ENCODE data around the gene IL1RAPL1.

Gene IL1RAPL1

GRCh38 chrX:29617276-29617675 is 1030.0 kb downstream of the IL1RAPL1 start:
- H3K27me3 ChIP-seq (ENCODE audit: control insufficient read depth in 3 of 3, insufficient read depth in 3 of 3, low read depth in 1 of 3, low read length in 3 of 3), result no peaks in the 10 kb centered on the region
- H2BK12ac ChIP-seq (ENCODE audit: low read length), result no peak overlapping the region
- H4K8ac ChIP-seq (ENCODE audit: low read depth, low read length), result no peak overlapping the region
- H3K9ac ChIP-seq (ENCODE audit: low read depth, low read length, poor library complexity), result no peak overlapping the region
- no peak overlapping the region for H4K91ac ChIP-seq (ENCODE audit: low read depth, low read length, poor library complexity)
- DNase-seq (ENCODE audit: low spot score), result no peak
- WGBS, 2 donors (ENCODE audit: extremely low coverage in 2 of 2, insufficient read length in 2 of 2, insufficient replicate concordance in 1 of 2), result no CpG with 5 or more reads among the region's 3 CpGs
- no peak overlapping the region for H2AK5ac ChIP-seq (ENCODE audit: low read depth, low read length)
- no peak overlapping the region for H3K18ac ChIP-seq (ENCODE audit: low read length)
- H3K4me2 ChIP-seq (ENCODE audit: insufficient read depth, low read length, poor library complexity, severe bottlenecking), result no peak overlapping the region
- H3K36me3 ChIP-seq (replicated peaks in 1 of 2; ENCODE audit: control insufficient read depth in 2 of 2, insufficient read depth in 2 of 2, low read length in 2 of 2), result no peaks in the 10 kb centered on the region
- H3K4me1 ChIP-seq (ENCODE audit: control insufficient read depth in 2 of 2, insufficient read depth in 1 of 2, low read depth in 1 of 2, low read length in 2 of 2), result no peaks in the 10 kb centered on the region
- no peak overlapping the region for H2BK5ac ChIP-seq (ENCODE audit: low read length)
- no peaks in the 10 kb centered on the region for H3K9me3 ChIP-seq (replicated peaks in 1 of 2; ENCODE audit: control insufficient read depth in 2 of 2, insufficient read depth in 1 of 2, low read depth in 1 of 2, low read length in 2 of 2)
- H2BK15ac ChIP-seq (ENCODE audit: low read length), result no peak overlapping the region
- H2AFZ ChIP-seq (ENCODE audit: low read length), result no peak overlapping the region
- no peak overlapping the region for H3K4me3 ChIP-seq (ENCODE audit: low read length in 2 of 2)
- no peak overlapping the region for H3K27ac ChIP-seq (replicated peaks; ENCODE audit: low read length)
- no peak overlapping the region for H3K14ac ChIP-seq (ENCODE audit: low read length)
- no peak overlapping the region for H3K4ac ChIP-seq (ENCODE audit: low read length)
- H2BK120ac ChIP-seq (ENCODE audit: low read depth, low read length), result no peak overlapping the region
- no peak overlapping the region for H3K23ac ChIP-seq (ENCODE audit: low read depth, low read length, poor library complexity)
- no peaks in the 10 kb centered on the region for H3K79me1 ChIP-seq (ENCODE audit: low read depth, low read length)

GRCh38 chrX:29617725-29618124 is 1030.5 kb downstream of the IL1RAPL1 start:
- no peaks in the 10 kb centered on the region for H3K4me1 ChIP-seq (ENCODE audit: control insufficient read depth in 2 of 2, insufficient read depth in 1 of 2, low read depth in 1 of 2, low read length in 2 of 2)
- no peak for DNase-seq (ENCODE audit: low spot score)
- H2BK120ac ChIP-seq (ENCODE audit: low read depth, low read length), result no peak overlapping the region
- no peak overlapping the region for H2AFZ ChIP-seq (ENCODE audit: low read length)
- no peak overlapping the region for H3K4ac ChIP-seq (ENCODE audit: low read length)
- no peaks in the 10 kb centered on the region for H3K36me3 ChIP-seq (replicated peaks in 1 of 2; ENCODE audit: control insufficient read depth in 2 of 2, insufficient read depth in 2 of 2, low read length in 2 of 2)
- no peak overlapping the region for H2BK15ac ChIP-seq (ENCODE audit: low read length)
- no peak overlapping the region for H4K8ac ChIP-seq (ENCODE audit: low read depth, low read length)
- H3K9me3 ChIP-seq (replicated peaks in 1 of 2; ENCODE audit: control insufficient read depth in 2 of 2, insufficient read depth in 1 of 2, low read depth in 1 of 2, low read length in 2 of 2), result no peaks in the 10 kb centered on the region
- H3K27ac ChIP-seq (replicated peaks; ENCODE audit: low read length), result no peak overlapping the region
- H3K14ac ChIP-seq (ENCODE audit: low read length), result no peak overlapping the region
- H2AK5ac ChIP-seq (ENCODE audit: low read depth, low read length), result no peak overlapping the region
- no peak overlapping the region for H4K91ac ChIP-seq (ENCODE audit: low read depth, low read length, poor library complexity)
- no peak overlapping the region for H3K4me2 ChIP-seq (ENCODE audit: insufficient read depth, low read length, poor library complexity, severe bottlenecking)
- H3K27me3 ChIP-seq (ENCODE audit: control insufficient read depth in 3 of 3, insufficient read depth in 3 of 3, low read depth in 1 of 3, low read length in 3 of 3), result no peaks in the 10 kb centered on the region
- H3K9ac ChIP-seq (ENCODE audit: low read depth, low read length, poor library complexity), result no peak overlapping the region
- no peak overlapping the region for H3K4me3 ChIP-seq (ENCODE audit: low read length in 2 of 2)
- H3K23ac ChIP-seq (ENCODE audit: low read depth, low read length, poor library complexity), result no peak overlapping the region
- no peak overlapping the region for H3K18ac ChIP-seq (ENCODE audit: low read length)
- no CpG with 5 or more reads among the region's 4 CpGs for WGBS, 2 donors (ENCODE audit: extremely low coverage in 2 of 2, insufficient read length in 2 of 2, insufficient replicate concordance in 1 of 2)
- no peaks in the 10 kb centered on the region for H3K79me1 ChIP-seq (ENCODE audit: low read depth, low read length)
- no peak overlapping the region for H2BK5ac ChIP-seq (ENCODE audit: low read length)
- H2BK12ac ChIP-seq (ENCODE audit: low read length), result no peak overlapping the region

GRCh38 chrX:29627833-29628232 is 1040.6 kb downstream of the IL1RAPL1 start:
- Histone ChIP-seq H3K27me3 (ENCODE audit: control insufficient read depth in 3 of 3, insufficient read depth in 3 of 3, low read depth in 1 of 3, low read length in 3 of 3) (no peaks in the 10 kb centered on the region), H4K8ac (ENCODE audit: low read depth, low read length) (no peak overlapping the region), H3K79me1 (ENCODE audit: low read depth, low read length) (no peaks in the 10 kb centered on the region), H3K36me3 (replicated peaks in 1 of 2; ENCODE audit: control insufficient read depth in 2 of 2, insufficient read depth in 2 of 2, low read length in 2 of 2) (no peaks in the 10 kb centered on the region), H3K4me1 (ENCODE audit: control insufficient read depth in 2 of 2, insufficient read depth in 1 of 2, low read depth in 1 of 2, low read length in 2 of 2) (no peaks in the 10 kb centered on the region), H3K23ac (ENCODE audit: low read depth, low read length, poor library complexity) (no peak overlapping the region), H4K91ac (ENCODE audit: low read depth, low read length, poor library complexity) (no peak overlapping the region), H2BK12ac (ENCODE audit: low read length) (no peak overlapping the region), H2BK5ac (ENCODE audit: low read length) (no peak overlapping the region), H3K9ac (ENCODE audit: low read depth, low read length, poor library complexity) (no peak overlapping the region), H2AK5ac (ENCODE audit: low read depth, low read length) (no peak overlapping the region), H3K27ac (replicated peaks; ENCODE audit: low read length) (no peak overlapping the region), H3K4ac (ENCODE audit: low read length) (no peak overlapping the region), H3K14ac (ENCODE audit: low read length) (no peak overlapping the region), H2BK15ac (ENCODE audit: low read length) (no peak overlapping the region), H3K9me3 (replicated peaks in 1 of 2; ENCODE audit: control insufficient read depth in 2 of 2, insufficient read depth in 1 of 2, low read depth in 1 of 2, low read length in 2 of 2) (no peaks in the 10 kb centered on the region), H3K18ac (ENCODE audit: low read length) (no peak overlapping the region), H3K4me3 (ENCODE audit: low read length in 2 of 2) (no peak overlapping the region), H3K4me2 (ENCODE audit: insufficient read depth, low read length, poor library complexity, severe bottlenecking) (no peak overlapping the region), H2BK120ac (ENCODE audit: low read depth, low read length) (no peak overlapping the region), H2AFZ (ENCODE audit: low read length) (no peak overlapping the region)
- WGBS, 2 donors (ENCODE audit: extremely low coverage in 2 of 2, insufficient read length in 2 of 2, insufficient replicate concordance in 1 of 2), result no CpG with 5 or more reads among the region's 1 CpG
- DNase-seq (ENCODE audit: low spot score), result no peak

GRCh38 chrX:29634516-29634915 is 1047.3 kb downstream of the IL1RAPL1 start:
- DNase-seq (ENCODE audit: low spot score), result no peak
- Histone ChIP-seq H2AFZ (ENCODE audit: low read length) (no peak overlapping the region), H4K91ac (ENCODE audit: low read depth, low read length, poor library complexity) (no peak overlapping the region), H3K4ac (ENCODE audit: low read length) (no peak overlapping the region), H4K8ac (ENCODE audit: low read depth, low read length) (no peak overlapping the region), H3K18ac (ENCODE audit: low read length) (no peak overlapping the region), H3K23ac (ENCODE audit: low read depth, low read length, poor library complexity) (no peak overlapping the region), H3K27ac (replicated peaks; ENCODE audit: low read length) (no peak overlapping the region), H2BK15ac (ENCODE audit: low read length) (no peak overlapping the region), H3K9ac (ENCODE audit: low read depth, low read length, poor library complexity) (no peak overlapping the region), H2BK12ac (ENCODE audit: low read length) (no peak overlapping the region), H3K4me3 (ENCODE audit: low read length in 2 of 2) (no peak overlapping the region), H3K9me3 (replicated peaks in 1 of 2; ENCODE audit: control insufficient read depth in 2 of 2, insufficient read depth in 1 of 2, low read depth in 1 of 2, low read length in 2 of 2) (no peaks in the 10 kb centered on the region), H3K14ac (ENCODE audit: low read length) (no peak overlapping the region), H3K79me1 (ENCODE audit: low read depth, low read length) (no peaks in the 10 kb centered on the region), H3K27me3 (ENCODE audit: control insufficient read depth in 3 of 3, insufficient read depth in 3 of 3, low read depth in 1 of 3, low read length in 3 of 3) (no peaks in the 10 kb centered on the region), H2AK5ac (ENCODE audit: low read depth, low read length) (no peak overlapping the region), H3K4me1 (ENCODE audit: control insufficient read depth in 2 of 2, insufficient read depth in 1 of 2, low read depth in 1 of 2, low read length in 2 of 2) (no peaks in the 10 kb centered on the region), H3K36me3 (replicated peaks in 1 of 2; ENCODE audit: control insufficient read depth in 2 of 2, insufficient read depth in 2 of 2, low read length in 2 of 2) (no peaks in the 10 kb centered on the region), H2BK120ac (ENCODE audit: low read depth, low read length) (no peak overlapping the region), H2BK5ac (ENCODE audit: low read length) (no peak overlapping the region), H3K4me2 (ENCODE audit: insufficient read depth, low read length, poor library complexity, severe bottlenecking) (no peak overlapping the region)
- no CpG with 5 or more reads among the region's 2 CpGs for WGBS, 2 donors (ENCODE audit: extremely low coverage in 2 of 2, insufficient read length in 2 of 2, insufficient replicate concordance in 1 of 2)

Measured in neuronal stem cell (in vitro differentiated cells).